ENCODE measurements around the gene WWC1.

WWC1 gene

GRCh38 chr5:168342151-168342825 lies 50.8 kb downstream of the WWC1 start:
- DNase-seq (no peak), ATAC-seq (replicated peaks) (no peak)
- no peak overlapping the region for H3K4me3 Mint-ChIP-seq
- peaks cover 0 to 7% of the 10 kb centered on the region in 2 donors for H3K9me3 Mint-ChIP-seq
- peaks cover 8 to 9% of the 10 kb centered on the region in 2 donors for H3K27me3 Mint-ChIP-seq
- no peaks in the 10 kb centered on the region for H3K36me3 Mint-ChIP-seq
- H3K27ac Mint-ChIP-seq: no peak overlapping the region
- no peaks in the 10 kb centered on the region for H3K4me1 Mint-ChIP-seq

GRCh38 chr5:168342985-168343384 lies 51.5 kb downstream of the WWC1 start:
- H3K27me3 Mint-ChIP-seq: peaks cover 4% of the 10 kb centered on the region in 2 donors
- no peaks in the 10 kb centered on the region for H3K36me3 Mint-ChIP-seq
- no peaks in the 10 kb centered on the region for H3K4me1 Mint-ChIP-seq
- DNase-seq (no peak), ATAC-seq (replicated peaks) (no peak)
- peaks cover 0 to 3% of the 10 kb centered on the region in 2 donors for H3K9me3 Mint-ChIP-seq
- H3K27ac Mint-ChIP-seq: no peak overlapping the region
- no peak overlapping the region for H3K4me3 Mint-ChIP-seq

GRCh38 chr5:168346417-168346816 lies 55.0 kb downstream of the WWC1 start:
- ATAC-seq (replicated peaks) (no peak), DNase-seq (no peak)
- Mint-ChIP-seq H3K4me3 (no peak overlapping the region), H3K36me3 (no peaks in the 10 kb centered on the region), H3K4me1 (no peaks in the 10 kb centered on the region), H3K9me3 (peaks cover 0 to 1% of the 10 kb centered on the region in 2 donors), H3K27ac (no peak overlapping the region), H3K27me3 (peaks cover 4% of the 10 kb centered on the region in 2 donors)

GRCh38 chr5:168347368-168348083 lies 56.1 kb downstream of the WWC1 start:
- Mint-ChIP-seq H3K4me3 (no peak overlapping the region), H3K27ac (no peak overlapping the region), H3K4me1 (no peaks in the 10 kb centered on the region), H3K27me3 (peaks cover 0 to 4% of the 10 kb centered on the region in 2 donors), H3K9me3 (peaks cover 0 to 1% of the 10 kb centered on the region in 2 donors), H3K36me3 (no peaks in the 10 kb centered on the region)
- no peak for DNase-seq
- peak; percentile 29 to 42 for ATAC-seq (replicated peaks)

- H3K27me3 Mint-ChIP-seq: peaks cover 0 to 4% of the 10 kb centered on the region in 2 donors
- no peak for DNase-seq
- ATAC-seq (replicated peaks): no peak
- H3K4me1 Mint-ChIP-seq: no peaks in the 10 kb centered on the region
- no peaks in the 10 kb centered on the region for H3K36me3 Mint-ChIP-seq
- no peak overlapping the region for H3K27ac Mint-ChIP-seq
- no peak overlapping the region for H3K4me3 Mint-ChIP-seq
- H3K9me3 Mint-ChIP-seq: peaks cover 0 to 1% of the 10 kb centered on the region in 2 donors
Measured at GRCh38 chr5:168348084-168348414, 56.6 kb downstream of the WWC1 start.

GRCh38 chr5:168350315-168350714 lies 58.9 kb downstream of the WWC1 start:
- Mint-ChIP-seq H3K27me3 (peaks cover 0 to 4% of the 10 kb centered on the region in 2 donors), H3K27ac (no peak overlapping the region), H3K4me3 (no peak overlapping the region), H3K4me1 (no peaks in the 10 kb centered on the region), H3K36me3 (no peaks in the 10 kb centered on the region), H3K9me3 (peaks cover 0 to 1% of the 10 kb centered on the region in 2 donors)
- no peak for DNase-seq
- ATAC-seq (replicated peaks): no peak

GRCh38 chr5:168353216-168353957 lies 61.9 kb downstream of the WWC1 start:
- Mint-ChIP-seq H3K4me3 (no peak overlapping the region), H3K27ac (no peak overlapping the region), H3K27me3 (no peaks in the 10 kb centered on the region), H3K9me3 (no peaks in the 10 kb centered on the region), H3K36me3 (no peaks in the 10 kb centered on the region), H3K4me1 (no peaks in the 10 kb centered on the region)
- no peak for ATAC-seq (replicated peaks)
- no peak for DNase-seq

- no peaks in the 10 kb centered on the region for H3K4me1 Mint-ChIP-seq
- no peaks in the 10 kb centered on the region for H3K36me3 Mint-ChIP-seq
- H3K4me3 Mint-ChIP-seq: no peak overlapping the region
- no peak for DNase-seq
- no peak overlapping the region for H3K27ac Mint-ChIP-seq
- no peak for ATAC-seq (replicated peaks)
- H3K27me3 Mint-ChIP-seq: no peaks in the 10 kb centered on the region
- H3K9me3 Mint-ChIP-seq: no peaks in the 10 kb centered on the region
Measured at GRCh38 chr5:168354397-168354796, 63.0 kb downstream of the WWC1 start.

- no peaks in the 10 kb centered on the region for H3K4me1 Mint-ChIP-seq
- no peaks in the 10 kb centered on the region for H3K9me3 Mint-ChIP-seq
- no peak for DNase-seq
- H3K27ac Mint-ChIP-seq: no peak overlapping the region
- H3K4me3 Mint-ChIP-seq: no peak overlapping the region
- ATAC-seq (replicated peaks): no peak
- H3K36me3 Mint-ChIP-seq: no peaks in the 10 kb centered on the region
- no peaks in the 10 kb centered on the region for H3K27me3 Mint-ChIP-seq
Measured at GRCh38 chr5:168356171-168356570, 64.7 kb downstream of the WWC1 start.

- Mint-ChIP-seq H3K9me3 (no peaks in the 10 kb centered on the region), H3K27ac (no peak overlapping the region), H3K27me3 (no peaks in the 10 kb centered on the region), H3K4me3 (no peak overlapping the region), H3K4me1 (no peaks in the 10 kb centered on the region), H3K36me3 (no peaks in the 10 kb centered on the region)
- DNase-seq (no peak), ATAC-seq (replicated peaks) (no peak)
Measured at GRCh38 chr5:168356592-168356991, 65.1 kb downstream of the WWC1 start.

- Mint-ChIP-seq H3K27ac (no peak overlapping the region), H3K4me3 (no peak overlapping the region), H3K36me3 (no peaks in the 10 kb centered on the region), H3K9me3 (peaks cover 0 to 2% of the 10 kb centered on the region in 2 donors), H3K27me3 (peaks cover 0 to 7% of the 10 kb centered on the region in 2 donors), H3K4me1 (no peaks in the 10 kb centered on the region)
- ATAC-seq (replicated peaks) (no peak), DNase-seq (no peak)
Measured at GRCh38 chr5:168357876-168358275, 66.4 kb downstream of the WWC1 start.

- Mint-ChIP-seq H3K9me3 (peaks cover 0 to 2% of the 10 kb centered on the region in 2 donors), H3K4me1 (no peaks in the 10 kb centered on the region), H3K36me3 (no peaks in the 10 kb centered on the region), H3K27ac (no peak overlapping the region), H3K4me3 (no peak overlapping the region), H3K27me3 (peaks cover 0 to 7% of the 10 kb centered on the region in 2 donors)
- ATAC-seq (replicated peaks) (no peak), DNase-seq (no peak)
Measured at GRCh38 chr5:168359820-168360460, 68.5 kb downstream of the WWC1 start.

GRCh38 chr5:168360521-168361285 lies 69.3 kb downstream of the WWC1 start:
- Mint-ChIP-seq H3K27ac (no peak overlapping the region), H3K36me3 (no peaks in the 10 kb centered on the region), H3K27me3 (peaks cover 0 to 7% of the 10 kb centered on the region in 2 donors), H3K4me1 (no peaks in the 10 kb centered on the region), H3K4me3 (no peak overlapping the region), H3K9me3 (peaks cover 0 to 2% of the 10 kb centered on the region in 2 donors)
- no peak for DNase-seq
- no peak for ATAC-seq (replicated peaks)

Measured in stimulated activated naive B cell treated with anti-CD40 and anti-IgM and Interleukin-4, amounts not matched to agents 10 μg/mL and 1 μg/mL and 100 μg/mL, for 72 hours (primary cell).